AG04449 (cell line): Measurements from ENCODE around the gene NR2F6.

Experiments
- CTCF ChIA-PET: fragments of 350-600 bp; formaldehyde crosslinking; extraction: SDS; loops from one replicate; lab custom pipeline; 2021; ENCODE audit warnings: antibody characterized with exemption; lab: Yijun Ruan, JAX
- POLR2A ChIA-PET: fragments of 400-600, 350-600 bp; formaldehyde crosslinking; extraction: SDS; loops from one replicate; lab custom pipeline; 2020; ENCODE audit warnings: antibody characterized with exemption, inconsistent platforms; lab: Yijun Ruan, JAX
- DNase-seq: peaks from one replicate; pipeline ENCODE4 v3.0.0-alpha.2; 2010; ENCODE audit warnings: low read depth, low spot score
- H3K4me3 ChIP-seq: 2 replicates; pipeline ENCODE4 v1.5.1; 2011; ENCODE audit warnings: low read depth, mild to moderate bottlenecking, control low read depth, low read length
- TF ChIP-seq, protein P1 (sequence below): IDR thresholded peaks from one replicate; pipeline ENCODE4 v1.5.1; 2011; ENCODE audit warnings: mild to moderate bottlenecking, moderate library complexity, low read length, control low read depth, inconsistent platforms; ENCODE audit not compliant: insufficient read depth; ENCODE audit errors: missing control alignments

NR2F6 gene

DNA sequence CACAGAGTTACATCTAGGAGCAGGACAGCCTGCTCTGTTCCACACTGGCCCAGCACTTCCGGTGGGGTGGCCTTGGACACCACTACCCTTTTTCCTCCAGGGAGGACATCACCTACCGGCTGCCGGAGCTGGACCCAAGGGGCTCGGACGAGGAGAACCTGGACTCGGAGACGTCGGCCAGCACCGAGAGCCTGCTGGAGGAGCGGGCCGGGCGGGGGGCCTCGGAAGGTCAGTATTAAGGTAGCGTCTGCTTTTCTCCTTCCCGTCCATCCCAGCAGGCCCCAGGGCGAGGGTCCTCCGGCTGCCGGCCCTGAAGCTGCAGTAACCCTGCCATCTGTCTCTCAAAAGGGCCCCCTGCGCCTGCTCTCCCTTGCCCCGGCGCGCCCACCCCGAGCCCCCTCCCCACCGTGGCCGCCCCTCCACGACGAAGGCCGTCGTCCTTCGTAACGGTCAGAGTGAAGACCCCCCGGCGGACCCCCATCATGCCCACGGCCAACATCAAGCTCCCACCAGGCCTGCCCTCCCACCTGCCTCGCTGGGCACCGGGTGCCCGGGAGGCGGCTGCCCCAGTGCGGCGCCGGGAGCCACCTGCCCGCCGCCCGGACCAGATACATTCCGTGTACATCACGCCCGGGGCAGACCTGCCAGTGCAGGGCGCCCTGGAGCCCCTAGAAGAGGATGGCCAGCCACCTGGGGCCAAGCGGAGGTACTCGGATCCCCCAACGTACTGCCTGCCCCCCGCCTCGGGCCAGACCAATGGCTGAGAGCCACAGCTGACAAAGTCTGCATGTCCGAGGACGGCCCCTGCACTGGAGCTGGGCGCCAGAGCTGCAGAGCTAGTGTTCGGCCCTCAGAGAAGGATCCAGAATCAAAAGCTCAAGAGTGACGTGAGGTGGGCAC lies 33.9 kb downstream of the NR2F6 start:
- ChIA-PET POLR2A (no interaction called here), CTCF (interaction anchor here (0.7 kb wide), 1 partner anchor 71 kb away, joined by 3 read pairs; no protein-coding TSS in a partner anchor)
- DNase-seq = no peak
- H3K4me3 ChIP-seq = no peak overlapping the region
- TF ChIP-seq, protein P1, sequence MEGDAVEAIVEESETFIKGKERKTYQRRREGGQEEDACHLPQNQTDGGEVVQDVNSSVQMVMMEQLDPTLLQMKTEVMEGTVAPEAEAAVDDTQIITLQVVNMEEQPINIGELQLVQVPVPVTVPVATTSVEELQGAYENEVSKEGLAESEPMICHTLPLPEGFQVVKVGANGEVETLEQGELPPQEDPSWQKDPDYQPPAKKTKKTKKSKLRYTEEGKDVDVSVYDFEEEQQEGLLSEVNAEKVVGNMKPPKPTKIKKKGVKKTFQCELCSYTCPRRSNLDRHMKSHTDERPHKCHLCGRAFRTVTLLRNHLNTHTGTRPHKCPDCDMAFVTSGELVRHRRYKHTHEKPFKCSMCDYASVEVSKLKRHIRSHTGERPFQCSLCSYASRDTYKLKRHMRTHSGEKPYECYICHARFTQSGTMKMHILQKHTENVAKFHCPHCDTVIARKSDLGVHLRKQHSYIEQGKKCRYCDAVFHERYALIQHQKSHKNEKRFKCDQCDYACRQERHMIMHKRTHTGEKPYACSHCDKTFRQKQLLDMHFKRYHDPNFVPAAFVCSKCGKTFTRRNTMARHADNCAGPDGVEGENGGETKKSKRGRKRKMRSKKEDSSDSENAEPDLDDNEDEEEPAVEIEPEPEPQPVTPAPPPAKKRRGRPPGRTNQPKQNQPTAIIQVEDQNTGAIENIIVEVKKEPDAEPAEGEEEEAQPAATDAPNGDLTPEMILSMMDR = no peak

DNA sequence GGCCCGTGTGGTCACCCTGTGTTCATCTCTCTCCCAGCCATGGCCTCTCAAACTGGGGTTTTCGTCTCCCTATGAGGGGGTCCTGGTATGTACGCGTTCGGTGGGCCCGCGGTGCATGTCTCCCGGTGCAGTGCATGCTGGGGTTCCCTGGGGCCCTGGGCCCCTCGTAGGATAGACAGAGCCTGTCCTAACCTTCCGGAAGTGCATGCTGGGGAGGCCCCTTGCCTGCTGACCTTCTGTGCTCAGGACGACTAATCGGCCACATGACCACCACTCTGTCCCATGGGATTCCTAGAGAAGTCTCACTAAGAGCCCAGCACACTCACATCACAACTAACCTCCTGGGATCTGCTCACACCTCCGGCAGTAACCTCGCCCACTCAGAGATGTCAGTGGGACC lies 35.4 kb downstream of the NR2F6 start:
- TF ChIP-seq, protein P1 = no peak
- no peak for DNase-seq
- ChIA-PET POLR2A (no interaction called here), CTCF (interaction anchor here (1.2 kb wide), 1 partner anchor 73 kb away, joined by 5 read pairs; no protein-coding TSS in a partner anchor)
- H3K4me3 ChIP-seq = no peak overlapping the region

DNA sequence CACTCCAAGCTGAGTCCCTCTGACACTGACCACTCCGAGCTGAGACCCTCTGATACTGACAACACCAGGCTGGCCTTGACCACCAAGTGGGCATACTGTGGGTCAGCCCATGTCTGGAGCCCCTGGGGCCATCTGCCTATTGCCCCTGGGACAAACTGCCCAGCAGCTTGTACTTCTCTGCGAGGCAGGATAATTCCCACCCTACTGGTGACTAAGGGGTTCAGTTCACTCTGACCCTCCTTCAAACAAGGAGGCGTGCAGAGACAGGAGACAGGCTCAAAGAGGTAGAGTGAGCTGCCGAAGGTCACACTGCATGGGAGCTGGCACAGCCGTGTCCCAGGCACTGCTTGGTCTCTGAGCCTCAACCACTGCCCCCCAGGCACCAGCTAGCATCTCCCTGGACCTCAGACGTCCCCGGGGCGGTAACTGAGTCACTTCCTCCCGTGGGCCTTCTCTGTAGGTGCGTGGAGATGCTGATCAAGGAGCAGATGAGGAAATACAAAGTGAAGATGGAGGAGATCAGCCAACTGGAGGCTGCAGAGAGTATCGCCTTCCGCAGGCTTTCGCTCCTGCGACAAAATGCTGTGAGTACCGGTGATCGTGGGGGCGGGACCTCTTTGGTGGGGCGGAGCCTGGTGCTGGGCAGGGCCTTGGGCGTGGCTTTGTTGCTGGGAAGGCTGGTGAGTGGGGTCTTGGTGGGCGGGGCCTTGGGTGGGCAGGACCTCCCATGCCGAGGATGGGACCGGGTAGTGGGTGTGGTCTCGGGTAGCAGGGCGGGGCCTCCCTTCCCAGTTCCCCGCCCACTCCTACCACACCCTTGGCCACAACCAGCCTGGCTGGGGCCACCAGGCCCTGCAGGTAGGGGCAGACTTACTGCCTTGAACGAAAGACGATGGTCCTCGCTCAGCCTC lies 36.3 kb downstream of the NR2F6 start:
- TF ChIP-seq, protein P1 = no peak
- ChIA-PET POLR2A (no interaction called here), CTCF (interaction anchor here (0.6 to 1.5 kb wide), 5 partner anchors 18 to 142 kb away, joined by 3 to 5 read pairs (median 4); partner anchors contain the start of gene ANKLE1)
- no peak overlapping the region for H3K4me3 ChIP-seq
- DNase-seq = no peak

DNA sequence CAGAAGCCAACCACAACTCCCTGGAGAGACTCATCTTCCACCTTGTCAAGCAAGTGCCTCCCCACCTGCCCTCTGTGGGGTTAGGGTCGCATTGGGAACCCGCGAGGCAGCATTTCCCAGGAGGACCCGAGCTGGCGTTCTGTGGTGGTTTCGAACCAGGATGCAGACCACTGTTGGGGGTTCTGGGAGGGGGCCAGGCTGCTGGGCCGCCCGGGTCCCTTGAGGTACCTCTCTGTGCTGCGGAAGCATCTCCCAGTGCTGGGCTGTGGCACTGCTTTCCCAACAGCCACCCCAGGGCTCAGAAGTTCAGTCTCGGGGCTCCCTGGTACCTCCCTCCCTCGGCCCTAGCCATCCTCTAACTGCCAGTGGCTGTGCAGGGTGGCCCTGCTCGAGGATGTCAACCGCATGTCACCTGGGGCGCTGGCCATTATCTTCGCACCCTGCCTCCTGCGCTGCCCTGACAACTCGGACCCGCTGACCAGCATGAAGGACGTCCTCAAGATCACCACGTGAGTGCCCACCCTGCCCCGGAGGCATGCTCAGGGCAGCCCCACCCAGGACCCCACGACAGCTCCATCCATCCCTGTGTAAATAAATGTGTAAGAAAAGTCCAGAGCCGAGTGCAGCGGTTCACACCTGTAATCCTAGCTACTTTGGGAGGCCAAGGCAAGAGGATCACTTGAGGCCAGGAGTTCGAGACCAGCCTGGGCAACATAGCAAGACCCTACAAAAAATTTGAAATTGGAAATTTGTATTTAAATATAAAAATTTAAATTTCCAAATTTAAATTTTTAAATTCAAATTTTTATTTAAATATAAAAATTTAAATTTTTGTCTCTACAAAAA lies 38.8 kb downstream of the NR2F6 start:
- DNase-seq = no peak
- CTCF ChIA-PET = interaction anchor here (3.1 to 5.0 kb wide), 2 partner anchors 8 to 76 kb away, joined by 21 to 44 read pairs; partner anchors contain the start of genes ANKLE1 and USE1
- TF ChIP-seq, protein P1 = no peak
- POLR2A ChIA-PET = no interaction called here
- no peak overlapping the region for H3K4me3 ChIP-seq

DNA sequence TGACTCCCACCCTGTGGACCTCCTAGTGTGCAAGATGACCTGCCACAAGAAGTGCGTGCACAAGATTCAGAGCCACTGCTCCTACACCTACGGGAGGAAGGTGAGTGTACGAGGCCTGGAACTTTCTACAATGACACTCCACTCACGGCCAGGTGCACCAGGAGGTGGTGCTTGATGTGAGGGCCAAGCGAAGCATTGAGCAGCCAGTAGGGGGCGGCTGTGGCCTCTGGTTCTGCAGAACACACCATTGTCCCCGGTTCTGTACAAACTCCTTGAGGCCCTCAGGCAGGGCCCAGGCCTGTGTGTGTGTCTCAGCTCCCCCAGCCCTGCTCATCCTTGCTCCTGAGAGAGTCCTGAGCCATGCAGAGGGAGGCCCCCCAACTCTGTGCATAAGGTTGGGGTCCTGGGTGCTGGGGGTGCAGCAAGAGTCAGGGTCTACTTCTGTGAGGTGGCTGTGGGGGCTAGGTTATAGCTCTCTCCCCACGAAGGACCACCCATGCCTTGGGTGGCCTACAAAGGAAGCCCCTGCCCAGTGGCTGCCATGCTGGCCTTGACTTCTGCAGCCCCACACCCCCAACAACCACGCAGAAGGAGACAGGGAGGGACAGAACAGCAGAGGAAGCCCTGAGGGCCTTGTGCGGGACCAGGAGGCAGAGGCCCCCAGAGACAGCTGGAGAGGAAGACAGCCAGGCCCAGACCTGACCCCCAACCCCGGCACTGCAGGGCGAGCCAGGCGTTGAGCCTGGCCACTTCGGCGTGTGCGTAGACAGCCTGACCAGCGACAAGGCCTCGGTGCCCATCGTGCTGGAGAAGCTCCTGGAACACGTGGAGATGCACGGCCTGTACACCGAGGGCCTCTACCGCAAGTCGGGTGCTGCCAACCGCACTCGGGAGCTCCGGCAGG lies 40.2 kb downstream of the NR2F6 start:
- TF ChIP-seq, protein P1 = peak; percentile 77
- ChIA-PET CTCF (interaction anchor here (1.3 to 5.0 kb wide), 5 partner anchors 10 to 77 kb away, joined by 4 to 44 read pairs (median 5); partner anchors contain the start of genes ANKLE1, OCEL1 and USE1), POLR2A (no interaction called here)
- H3K4me3 ChIP-seq = no peak overlapping the region
- DNase-seq = no peak
